HG03558 (cell line): ENCODE data around the gene CCDC13.
A peak's percentile ranks its signal among the peaks of the same experiment; 100 is the strongest.
"Not testable (repeated sequence)": the region's sequence is repeated elsewhere in the genome, so short reads cannot be mapped to it uniquely, and the experiment has no call there.

Experiments used
- ATAC-seq: cut with Tn5 transposase; IDR thresholded peaks from one replicate; pipeline ENCODE4 v1.9.1; 2021; ENCODE audit warnings: moderate number of reproducible peaks; ENCODE audit not compliant: unreplicated experiment; ENCODE audit errors: extremely low read depth

CCDC13 gene

GRCh38 chr3:42772670-42773408, at the start of gene CCDC13:
Gene CCDC13 (minus strand): TSS chr3:42773253. CDS start chr3:42758345, 14,908 bp downstream.
- peak; percentile 90 for ATAC-seq

GRCh38 chr3:42822828-42823227, 49.8 kb upstream of the CCDC13 start:
- ATAC-seq: no peak

- ATAC-seq: no peak
Observed at GRCh38 chr3:42820746-42821051, 47.6 kb upstream of the CCDC13 start.

GRCh38 chr3:42819351-42819965, 46.4 kb upstream of the CCDC13 start:
- ATAC-seq: no peak

- no peak for ATAC-seq
Observed at GRCh38 chr3:42815826-42816225, 42.8 kb upstream of the CCDC13 start.

- ATAC-seq: no peak
Observed at GRCh38 chr3:42814914-42815507, 42.0 kb upstream of the CCDC13 start.

- ATAC-seq: no peak
Observed at GRCh38 chr3:42814246-42814645, 41.2 kb upstream of the CCDC13 start.

- not testable (repeated sequence) for ATAC-seq
Observed at GRCh38 chr3:42811118-42811883, 38.2 kb upstream of the CCDC13 start.

GRCh38 chr3:42810706-42811105, 37.7 kb upstream of the CCDC13 start:
- not testable (repeated sequence) for ATAC-seq

- ATAC-seq: no peak
Observed at GRCh38 chr3:42809202-42809601, 36.1 kb upstream of the CCDC13 start, which contains the start of gene ACKR2. Gene ACKR2 (plus strand): TSS chr3:42809445. CDS start chr3:42864503, 55,058 bp downstream.

- ATAC-seq: no peak
Observed at GRCh38 chr3:42807929-42808328, 34.9 kb upstream of the CCDC13 start.

GRCh38 chr3:42805141-42805821, 32.2 kb upstream of the CCDC13 start:
- no peak for ATAC-seq

GRCh38 chr3:42804831-42805132, 31.7 kb upstream of the CCDC13 start:
- no peak for ATAC-seq

- ATAC-seq: peak; percentile 96
Observed at GRCh38 chr3:42804106-42804830, 31.2 kb upstream of the CCDC13 start, which contains the start of gene HIGD1A. Gene HIGD1A (minus strand): TSS chr3:42804490. CDS start chr3:42794253, 10,237 bp downstream.

- peak; percentile 6 for ATAC-seq
Observed at GRCh38 chr3:42803414-42804105, 30.5 kb upstream of the CCDC13 start.

- no peak for ATAC-seq
Observed at GRCh38 chr3:42802876-42803413, 29.9 kb upstream of the CCDC13 start.

- no peak for ATAC-seq
Observed at GRCh38 chr3:42801784-42802183, 28.7 kb upstream of the CCDC13 start.

- no peak for ATAC-seq
Observed at GRCh38 chr3:42801048-42801620, 28.1 kb upstream of the CCDC13 start.
